Raji (cell line): Measurements from ENCODE around the gene SLC6A6.

Experiments
- POLR2A ChIP-seq: IDR thresholded peaks from 2 replicates; pipeline ENCODE4 v1.6.1; 2011; ENCODE audit warnings: low read depth, low read length, control low read depth; ENCODE audit not compliant: insufficient read depth

Gene SLC6A6

DNA sequence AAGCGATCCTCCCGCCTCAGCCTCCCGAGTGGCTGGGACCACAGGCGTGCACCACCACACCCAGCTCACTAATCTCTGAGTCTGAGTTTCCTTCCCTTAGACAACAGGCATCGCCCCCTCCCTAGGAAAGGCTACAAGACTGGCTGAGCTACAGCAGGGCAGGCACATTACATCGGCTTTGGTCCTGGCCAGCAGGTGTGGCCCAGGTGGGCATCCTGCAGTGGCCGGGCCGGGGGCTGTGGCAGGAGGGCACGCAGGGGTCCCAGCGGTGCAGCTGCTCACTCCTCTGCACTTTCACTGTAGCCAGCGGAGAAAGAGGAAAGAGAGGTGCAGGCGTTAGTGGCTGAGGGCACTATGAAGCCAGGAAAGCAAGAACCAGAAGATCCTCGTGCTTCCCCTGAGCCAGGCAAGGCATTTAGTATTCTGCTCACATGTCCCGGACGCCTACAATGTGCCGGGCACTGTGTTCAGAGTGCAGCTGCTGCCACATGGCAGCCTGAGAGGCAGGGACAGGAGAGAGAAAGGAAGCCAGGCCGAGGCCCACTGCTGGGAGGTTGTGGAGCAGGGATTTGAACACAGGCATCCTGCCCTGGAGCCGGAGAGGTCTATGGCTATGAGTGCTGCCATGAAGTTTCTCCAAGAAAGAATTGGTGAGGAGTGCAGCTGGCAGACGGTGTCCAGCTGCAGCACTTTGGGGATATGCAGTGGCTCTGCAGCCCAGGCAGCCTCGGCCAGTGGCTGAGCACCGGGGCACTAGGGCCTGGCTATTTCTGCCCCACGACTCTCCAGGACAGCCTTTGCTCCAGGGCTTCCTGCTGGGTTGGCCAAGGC lies 115.4 kb downstream of the SLC6A6 start:
- no peak for TF ChIP-seq POLR2A

DNA sequence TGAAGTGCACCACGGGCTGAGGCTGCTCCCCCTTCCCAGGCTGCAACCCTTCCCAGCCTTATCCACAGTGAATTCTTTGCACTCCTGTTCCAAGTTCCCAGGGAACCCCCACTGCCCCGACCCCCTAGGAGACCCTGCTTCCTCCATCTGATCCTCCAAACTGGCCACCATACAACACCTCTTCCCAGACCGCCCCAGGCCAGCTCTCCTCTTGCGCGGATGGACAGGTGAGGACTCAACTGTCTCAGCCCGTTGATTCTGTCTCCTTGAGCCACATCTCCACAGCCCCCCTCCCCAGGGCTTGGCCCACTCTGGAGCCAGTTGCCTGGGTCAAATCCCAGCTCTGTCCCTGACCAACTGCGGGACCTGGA lies 116.0 kb downstream of the SLC6A6 start:
- no peak for TF ChIP-seq POLR2A

DNA sequence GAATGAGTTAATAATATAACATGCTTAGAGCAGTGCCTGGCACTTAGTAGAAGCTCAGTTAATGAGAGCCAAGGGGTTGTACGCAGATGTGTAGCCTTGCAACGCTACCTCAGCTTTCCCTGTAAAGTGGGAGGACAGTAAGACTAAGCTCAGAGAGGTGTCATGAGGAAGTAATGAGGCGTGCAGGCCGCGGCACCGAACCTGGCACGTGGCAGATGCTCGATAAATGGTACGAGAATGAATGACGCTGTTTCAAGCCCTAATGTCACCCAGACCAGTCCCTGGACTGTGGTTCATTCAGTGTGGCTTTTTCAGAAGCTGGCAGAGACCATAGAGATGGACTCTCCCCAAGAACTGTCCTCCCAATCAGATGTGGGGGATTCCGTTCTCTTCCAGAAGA lies 116.5 kb downstream of the SLC6A6 start:
- no peak for TF ChIP-seq POLR2A

DNA sequence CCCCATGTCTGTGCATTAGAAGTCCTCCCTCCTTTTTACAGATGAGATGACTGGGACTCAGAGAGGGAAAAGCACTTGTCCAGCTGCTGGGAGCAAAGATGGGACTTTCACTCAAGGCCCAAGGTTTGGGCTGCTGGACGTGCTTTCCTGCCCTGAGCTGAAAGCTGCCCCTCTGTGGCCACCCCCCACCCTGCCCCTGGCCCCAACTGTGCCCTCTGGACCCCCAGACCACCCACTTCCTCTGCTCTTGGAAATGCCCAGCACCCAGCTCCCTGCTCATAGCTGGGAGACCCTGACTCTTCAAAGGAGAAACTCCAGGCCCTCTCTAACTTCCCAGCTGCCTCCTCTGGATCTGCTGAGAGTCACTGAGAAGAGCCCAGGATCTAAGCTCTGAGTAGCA lies 117.0 kb downstream of the SLC6A6 start:
- TF ChIP-seq POLR2A = no peak

DNA sequence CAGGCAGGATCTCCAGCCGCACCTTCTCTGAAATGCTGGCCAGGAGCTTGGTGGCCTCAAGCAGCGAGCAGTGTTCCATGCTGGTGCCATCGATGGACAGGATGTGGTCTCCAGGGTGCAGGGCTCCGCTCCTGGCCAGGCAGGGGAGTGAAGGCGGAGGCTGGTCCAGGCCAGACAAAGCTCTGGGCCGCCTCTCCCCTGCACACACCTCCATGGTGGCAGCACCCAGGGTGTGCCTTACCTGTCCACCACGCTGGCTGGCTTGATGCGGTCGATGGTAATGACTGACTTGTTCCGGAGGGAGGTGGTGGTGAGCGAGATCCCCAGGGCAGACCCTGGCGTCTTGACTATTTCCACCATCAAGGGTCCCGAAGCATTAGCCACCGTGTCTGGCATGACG lies 117.7 kb downstream of the SLC6A6 start:
- TF ChIP-seq POLR2A = no peak

DNA sequence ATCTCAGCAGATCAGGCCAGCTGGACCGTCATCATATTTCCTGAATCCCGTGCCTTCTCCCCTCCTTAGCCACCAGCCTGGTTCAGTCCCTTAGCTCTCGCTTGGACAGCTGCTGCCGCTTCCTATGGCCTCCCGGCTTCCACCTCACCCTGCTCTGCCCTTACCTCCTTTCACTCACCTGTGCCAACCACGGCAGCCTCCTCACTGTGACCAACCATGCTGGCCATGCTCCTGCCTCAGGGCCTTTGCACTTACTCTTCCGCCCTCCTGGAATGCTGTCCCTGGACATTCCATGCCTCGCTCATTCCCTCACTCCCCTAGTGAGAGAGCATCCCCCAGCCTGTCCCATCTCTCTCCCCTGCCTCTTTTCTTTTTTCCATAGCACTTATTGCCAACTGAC lies 118.6 kb downstream of the SLC6A6 start:
- TF ChIP-seq POLR2A = no peak

DNA sequence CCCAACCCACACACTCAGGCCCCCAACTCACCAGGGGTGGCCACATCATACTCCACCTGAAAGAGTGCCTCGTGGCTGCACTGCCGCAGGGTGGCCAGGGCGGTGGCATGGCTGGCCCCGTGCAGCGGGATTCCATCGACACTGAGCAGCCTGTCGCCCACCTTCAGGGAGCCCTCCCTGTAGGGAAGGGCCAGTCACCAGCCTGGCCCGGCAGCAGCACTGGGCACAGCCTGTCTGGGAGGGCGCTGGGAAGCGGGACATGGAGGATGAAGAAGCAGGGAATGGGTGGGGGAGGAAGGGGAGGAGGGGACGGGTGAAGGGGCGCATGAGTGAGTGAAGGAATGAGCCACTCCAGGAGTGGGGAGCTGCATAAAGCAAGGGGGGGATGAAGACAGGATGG lies 119.2 kb downstream of the SLC6A6 start:
- TF ChIP-seq POLR2A = no peak

DNA sequence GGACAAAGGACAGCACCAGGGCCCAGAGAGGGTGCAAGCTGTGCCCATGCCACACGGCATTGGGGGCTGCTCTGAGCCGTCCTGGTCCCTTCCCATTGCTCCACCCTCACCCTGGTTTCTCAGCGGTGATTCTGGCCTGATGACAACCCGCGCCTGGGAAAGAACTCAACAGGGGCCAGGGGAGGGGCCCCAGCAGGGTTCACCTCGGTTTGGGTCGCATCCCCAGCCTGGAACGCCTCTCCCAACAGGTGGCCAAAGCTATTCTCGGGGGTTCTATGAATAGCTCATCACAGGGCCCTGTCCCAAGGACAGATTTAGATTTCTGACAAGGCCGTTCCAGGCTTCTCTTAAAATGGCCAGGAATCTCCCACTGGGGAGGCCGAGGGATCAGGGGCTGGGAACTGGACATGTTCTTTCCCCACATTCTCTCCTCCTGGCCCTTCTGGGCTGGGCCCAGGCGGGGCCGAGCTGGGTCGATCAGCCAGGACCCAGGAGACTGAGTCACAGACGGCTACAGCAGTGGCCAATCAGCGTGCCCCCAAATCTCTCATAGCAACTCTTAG lies 119.8 kb downstream of the SLC6A6 start:
- TF ChIP-seq POLR2A = no peak

DNA sequence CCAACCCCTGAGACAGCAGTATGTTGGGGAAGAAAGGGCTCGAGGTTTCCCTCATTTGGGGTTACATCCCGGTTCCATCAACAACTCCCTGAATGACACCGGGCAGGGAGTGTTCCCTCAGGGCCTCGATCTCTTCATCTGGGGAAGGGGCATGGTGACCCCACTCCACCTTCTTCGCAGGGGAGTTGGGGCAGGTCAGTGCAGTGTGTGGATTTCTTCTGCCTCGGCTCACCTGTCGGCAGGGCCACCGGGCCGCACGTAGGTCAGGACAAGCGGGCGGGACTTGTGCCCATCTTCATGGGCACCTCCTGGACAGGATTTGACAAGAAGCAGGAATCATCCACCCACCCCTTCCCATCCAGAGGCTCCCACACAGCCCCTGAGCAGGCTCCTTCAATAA lies 120.4 kb downstream of the SLC6A6 start:
- no peak for TF ChIP-seq POLR2A

DNA sequence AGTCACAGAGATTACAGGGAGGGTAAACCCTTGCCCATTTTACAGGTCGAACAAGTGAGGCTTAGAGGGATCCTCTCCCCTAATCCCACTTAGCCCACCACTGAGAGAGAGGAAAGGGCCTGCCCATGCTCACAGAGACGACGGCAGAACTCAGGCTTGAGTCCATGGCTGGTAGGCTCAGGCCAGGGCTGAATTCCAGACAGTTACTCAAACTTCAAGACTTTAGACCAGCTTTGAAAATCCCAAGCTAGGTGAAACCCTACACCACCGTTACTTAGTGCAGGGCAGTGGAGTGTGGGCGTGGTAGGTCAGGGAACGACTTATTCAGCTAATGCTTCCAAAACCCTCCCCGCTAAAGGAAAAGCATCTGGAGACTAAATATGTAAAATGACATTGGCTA lies 121.4 kb downstream of the SLC6A6 start:
- no peak for TF ChIP-seq POLR2A

DNA sequence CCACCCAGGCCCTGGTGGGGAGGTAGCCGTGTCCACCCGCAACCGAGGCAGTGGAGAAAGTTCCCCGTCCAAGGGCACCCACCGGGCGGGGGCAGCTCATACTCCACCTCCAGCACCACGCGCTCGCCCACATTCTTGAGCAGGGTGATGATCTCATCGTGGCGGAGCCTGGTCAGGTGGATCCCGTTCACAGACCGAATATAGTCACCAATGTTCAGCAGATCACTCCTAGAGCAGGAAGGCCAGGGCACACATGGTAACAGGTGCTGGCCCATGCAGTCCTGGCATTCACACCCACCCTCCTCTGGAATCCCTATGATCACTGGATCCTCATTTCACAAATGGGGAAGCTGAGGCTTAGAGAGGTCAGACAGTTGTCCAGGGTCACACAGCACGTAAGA lies 121.9 kb downstream of the SLC6A6 start:
- no peak for TF ChIP-seq POLR2A

DNA sequence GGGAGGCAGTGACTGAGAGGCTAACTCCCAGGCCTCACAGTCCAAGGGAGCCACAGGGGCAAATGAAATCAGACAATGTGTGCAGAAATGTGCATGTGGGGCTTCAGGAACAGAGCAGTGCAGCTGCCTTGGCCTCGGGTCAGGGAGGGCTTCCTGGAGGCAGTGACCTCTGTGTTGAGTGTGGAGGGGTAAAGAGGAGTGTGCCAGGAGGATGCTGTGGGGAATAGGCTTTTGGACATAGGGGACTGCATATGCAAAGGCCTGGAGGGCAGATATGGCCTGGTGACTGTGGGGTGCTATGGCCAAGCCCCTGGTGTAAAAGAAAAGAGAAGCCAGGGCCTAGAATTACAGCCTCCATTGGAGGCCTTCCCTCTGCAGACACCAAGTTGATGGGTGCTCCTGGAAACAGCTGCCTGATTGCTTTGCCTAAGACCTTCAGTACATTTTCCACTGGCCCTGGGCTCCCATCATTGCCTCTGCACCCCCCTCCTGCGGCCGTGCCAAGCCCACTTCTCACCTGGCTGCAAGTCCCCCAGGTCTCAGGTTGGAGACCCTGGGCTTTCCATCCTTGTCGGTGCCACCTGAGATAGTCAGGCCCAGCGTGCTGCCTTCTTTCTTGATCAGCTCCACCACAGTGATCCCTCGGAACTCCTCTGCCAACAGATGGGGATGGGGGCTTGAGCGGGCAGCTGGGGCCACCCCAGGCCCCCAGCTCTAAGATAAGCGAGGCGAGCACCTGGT lies 122.7 kb downstream of the SLC6A6 start:
- no peak for TF ChIP-seq POLR2A

DNA sequence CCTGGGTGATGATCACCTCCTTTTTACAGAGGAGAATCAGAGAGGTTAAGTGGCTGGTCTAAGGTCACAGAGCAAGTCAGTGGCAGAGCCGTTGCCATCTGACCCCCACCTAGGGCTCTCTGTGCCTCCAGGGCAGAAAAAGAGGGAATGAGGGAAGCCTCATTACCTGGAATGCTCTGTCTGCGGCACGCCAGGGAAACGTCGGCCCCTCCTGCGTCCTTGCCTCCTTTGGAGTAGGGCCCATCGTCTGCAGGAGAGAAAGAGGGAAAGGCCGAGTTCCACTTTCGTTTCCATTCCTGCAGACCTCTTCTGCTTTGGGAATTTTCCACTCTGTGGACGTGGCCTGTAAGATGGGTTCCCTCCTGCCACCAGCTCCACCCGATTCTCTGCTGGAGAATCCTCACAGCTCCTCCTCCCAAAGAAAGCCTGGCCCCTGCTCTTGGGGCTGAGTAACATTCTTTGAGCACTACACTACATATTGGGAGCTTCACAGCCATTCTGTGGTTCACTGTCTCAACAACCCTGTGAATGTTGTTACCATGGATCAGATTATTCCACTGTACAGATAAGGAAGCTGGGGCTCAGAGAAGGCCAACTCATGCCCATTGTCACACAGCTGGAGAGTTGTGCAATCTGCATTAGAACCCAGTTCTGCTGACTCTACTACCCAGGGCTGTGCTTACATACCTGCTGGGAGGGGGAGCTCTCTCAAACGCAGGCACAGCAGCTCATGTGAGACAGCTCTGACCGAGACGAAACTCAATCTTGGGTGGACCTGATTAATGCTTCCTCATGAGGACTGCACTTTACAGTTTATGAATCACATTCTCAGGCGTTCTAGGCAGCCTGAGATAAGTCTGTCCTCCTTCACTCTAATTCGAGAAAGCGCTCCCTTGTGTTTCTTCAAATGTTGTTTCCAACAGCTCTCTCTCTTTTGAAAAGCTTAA lies 123.6 kb downstream of the SLC6A6 start:
- no peak for TF ChIP-seq POLR2A

DNA sequence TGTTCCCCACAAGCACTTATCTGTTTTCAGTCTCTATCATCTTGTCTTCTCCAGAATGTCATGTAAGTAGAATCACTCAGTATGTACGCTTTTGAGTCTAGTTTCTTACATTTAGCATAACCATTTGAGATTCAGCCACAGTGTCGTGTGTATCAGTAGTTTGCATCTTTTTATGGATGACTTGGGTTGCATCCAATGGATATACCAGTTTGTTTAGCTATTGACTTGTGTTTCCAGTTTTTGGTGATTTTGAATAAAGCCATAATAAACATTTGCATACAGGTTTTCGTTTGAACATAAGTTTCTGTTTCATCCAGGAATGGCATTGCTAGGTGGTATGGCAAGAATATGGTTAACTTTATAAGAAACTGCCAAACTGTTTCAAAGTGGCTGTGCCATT lies 125.7 kb downstream of the SLC6A6 start:
- no peak for TF ChIP-seq POLR2A

DNA sequence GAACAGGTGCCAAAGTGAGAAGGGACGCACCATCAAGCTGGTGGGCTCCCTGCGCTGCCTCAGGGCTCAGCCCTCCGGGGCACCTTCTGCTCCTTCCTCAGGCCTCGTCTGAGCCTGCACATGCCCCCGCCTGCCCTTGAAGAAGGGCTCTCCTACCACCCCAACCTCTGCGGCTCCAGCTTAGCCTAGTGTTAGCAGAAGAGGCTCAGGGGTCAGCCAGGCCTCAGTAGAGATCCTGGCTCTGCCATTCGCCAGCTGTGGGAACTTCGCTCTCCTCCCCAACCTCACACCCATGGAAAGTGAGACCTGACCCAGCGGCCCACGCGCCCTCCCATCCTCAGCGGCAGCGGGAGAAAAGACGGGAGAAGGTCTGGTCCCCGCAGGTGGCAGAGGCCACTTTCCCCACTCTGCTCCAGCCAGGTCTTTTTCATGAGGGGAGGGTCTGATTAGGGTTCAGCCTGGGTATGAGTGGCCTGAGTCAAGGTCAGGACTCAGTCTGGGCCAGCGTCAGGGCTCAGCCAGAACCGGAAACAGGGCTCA lies 129.5 kb downstream of the SLC6A6 start:
- TF ChIP-seq POLR2A = no peak
